PFSK-1 (cell line): ENCODE measurements around the gene DPEP1.

Experiments used
- POLR2AphosphoS5 ChIP-seq: IDR thresholded peaks from 2 replicates; pipeline ENCODE4 v1.6.1; 2012; ENCODE audit warnings: low read depth, mild to moderate bottlenecking, control low read depth, low read length, moderate library complexity
- SIN3A ChIP-seq: IDR thresholded peaks from 2 replicates; pipeline ENCODE4 v1.6.1; 2012; ENCODE audit warnings: mild to moderate bottlenecking, low read length, moderate library complexity, borderline replicate concordance; ENCODE audit not compliant: insufficient read depth
- TAF1 ChIP-seq: IDR thresholded peaks from 2 replicates; pipeline ENCODE4 v1.6.1; 2012; ENCODE audit warnings: low read length, control low read depth, borderline replicate concordance; ENCODE audit not compliant: insufficient read depth

DNA sequence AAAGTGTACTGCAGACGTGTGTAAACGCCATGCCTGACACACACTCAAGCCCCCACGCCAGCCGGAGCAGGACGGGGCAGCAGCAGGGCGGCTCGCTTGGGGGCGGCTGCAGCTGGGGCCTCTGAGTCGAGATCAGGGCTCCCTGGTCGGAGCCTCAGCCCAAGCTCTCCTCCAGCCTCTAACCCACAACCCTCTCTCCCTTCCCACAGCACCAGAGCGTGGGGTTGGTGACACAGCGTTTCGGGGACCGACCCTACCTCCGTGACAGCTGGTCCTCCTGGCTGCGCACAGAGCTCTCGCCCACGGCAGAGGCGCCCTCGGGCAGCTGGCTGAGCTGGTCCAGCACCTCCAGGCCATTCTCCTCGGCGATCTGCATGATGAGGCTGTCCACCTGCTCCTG is 32.8 kb downstream of the DPEP1 start:
- TF ChIP-seq SIN3A, result no peak
- TF ChIP-seq POLR2AphosphoS5, result no peak
- no peak for TF ChIP-seq TAF1
